HG02642 (cell line): ENCODE data around the gene GRID2.
"Not testable (repeated sequence)": the region's sequence is repeated elsewhere in the genome, so short reads cannot be mapped to it uniquely, and the experiment has no call there.

Experiments used
- ATAC-seq: cut with Tn5 transposase; IDR thresholded peaks from one replicate; pipeline ENCODE4 v1.9.1; 2021; ENCODE audit warnings: mild to moderate bottlenecking; ENCODE audit not compliant: unreplicated experiment, poor library complexity

The GRID2 gene

GRCh38 chr4:93243262-93243661, 939.5 kb downstream of the GRID2 start:
- ATAC-seq, result no peak

- no peak for ATAC-seq
Measured at GRCh38 chr4:93261207-93261606, 957.4 kb downstream of the GRID2 start.

GRCh38 chr4:93263166-93263565, 959.4 kb downstream of the GRID2 start:
- no peak for ATAC-seq

- no peak for ATAC-seq
Measured at GRCh38 chr4:93267747-93268146, 964.0 kb downstream of the GRID2 start.

GRCh38 chr4:93285346-93285745, 981.6 kb downstream of the GRID2 start:
- no peak for ATAC-seq

GRCh38 chr4:93289241-93289640, 985.5 kb downstream of the GRID2 start:
- no peak for ATAC-seq

GRCh38 chr4:93289831-93290230, 986.1 kb downstream of the GRID2 start:
- ATAC-seq, result no peak

GRCh38 chr4:93299118-93299517, 995.4 kb downstream of the GRID2 start:
- ATAC-seq, result no peak

GRCh38 chr4:93300780-93301555, 997.2 kb downstream of the GRID2 start:
- not testable (repeated sequence) for ATAC-seq

GRCh38 chr4:93302310-93302709, 998.5 kb downstream of the GRID2 start:
- no peak for ATAC-seq

- no peak for ATAC-seq
Measured at GRCh38 chr4:93303440-93303839, 999.7 kb downstream of the GRID2 start.

- ATAC-seq, result no peak
Measured at GRCh38 chr4:93312299-93312698, 1008.5 kb downstream of the GRID2 start.

GRCh38 chr4:93313197-93313596, 1009.4 kb downstream of the GRID2 start:
- no peak for ATAC-seq

GRCh38 chr4:93317057-93317456, 1013.3 kb downstream of the GRID2 start:
- no peak for ATAC-seq

- ATAC-seq, result no peak
Measured at GRCh38 chr4:93317561-93317960, 1013.8 kb downstream of the GRID2 start.

GRCh38 chr4:93319041-93319440, 1015.3 kb downstream of the GRID2 start:
- ATAC-seq, result no peak

GRCh38 chr4:93320356-93320755, 1016.6 kb downstream of the GRID2 start:
- ATAC-seq, result no peak

- ATAC-seq, result no peak
Measured at GRCh38 chr4:93327346-93327745, 1023.6 kb downstream of the GRID2 start.

- peak; percentile 96 for ATAC-seq
Measured at GRCh38 chr4:93334003-93334402, 1030.2 kb downstream of the GRID2 start.

GRCh38 chr4:93337196-93337595, 1033.4 kb downstream of the GRID2 start:
- ATAC-seq, result no peak

GRCh38 chr4:93342738-93343137, 1039.0 kb downstream of the GRID2 start:
- no peak for ATAC-seq

- ATAC-seq, result no peak
Measured at GRCh38 chr4:93346840-93347239, 1043.1 kb downstream of the GRID2 start.
